Measurements from ENCODE around the gene DNM3.

The DNM3 gene

GRCh38 chr1:172460177-172460576 is 618.9 kb downstream of the DNM3 start:
- Histone ChIP-seq H3K27me3 (ENCODE audit: control insufficient read depth in 1 of 2, insufficient read depth in 2 of 2, low read length in 2 of 2) (no peaks in the 10 kb centered on the region), H3K27ac (ENCODE audit: low read length) (no peak overlapping the region), H3K4me3 (ENCODE audit: low read length in 2 of 2) (no peak overlapping the region), H3K9me3 (ENCODE audit: control insufficient read depth in 2 of 2, low read length in 2 of 2) (no peaks in the 10 kb centered on the region), H3K9ac (ENCODE audit: low read length in 2 of 2) (no peak overlapping the region), H3K36me3 (ENCODE audit: control insufficient read depth in 2 of 2, insufficient read depth in 2 of 2, low read length in 2 of 2) (no peaks in the 10 kb centered on the region), H3K4me1 (ENCODE audit: control insufficient read depth, insufficient read depth, low read length) (no peaks in the 10 kb centered on the region)

DNA sequence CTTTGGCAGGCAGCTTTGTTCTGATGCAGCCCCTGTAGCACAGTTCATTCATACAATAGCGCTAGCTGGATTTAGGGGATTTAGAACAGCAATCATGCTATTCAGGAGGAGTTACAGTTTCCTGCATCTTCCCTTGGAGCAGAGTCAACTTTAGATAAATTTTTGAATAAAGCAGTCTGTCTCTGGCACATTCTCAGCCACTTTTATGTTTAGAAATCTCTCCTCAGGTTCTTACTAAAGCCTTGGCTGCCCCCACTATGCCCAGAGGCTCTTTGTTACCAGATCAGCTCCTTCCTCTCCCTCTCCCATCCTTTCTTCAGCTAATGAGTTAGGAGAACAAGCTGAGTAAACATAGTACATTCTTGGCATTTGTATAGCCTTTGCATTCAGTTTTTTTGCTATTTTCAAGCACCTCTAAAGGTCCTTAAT is 619.6 kb downstream of the DNM3 start:
- no peak overlapping the region for H3K27ac ChIP-seq (ENCODE audit: low read length)

More for the DNA sequence above, 619.6 kb downstream of the DNM3 start:
- Histone ChIP-seq H3K27me3 (ENCODE audit: control insufficient read depth in 1 of 2, insufficient read depth in 2 of 2, low read length in 2 of 2) (no peaks in the 10 kb centered on the region), H3K9me3 (ENCODE audit: control insufficient read depth in 2 of 2, low read length in 2 of 2) (no peaks in the 10 kb centered on the region), H3K4me3 (ENCODE audit: low read length in 2 of 2) (no peak overlapping the region), H3K36me3 (ENCODE audit: control insufficient read depth in 2 of 2, insufficient read depth in 2 of 2, low read length in 2 of 2) (no peaks in the 10 kb centered on the region), H3K9ac (ENCODE audit: low read length in 2 of 2) (no peak overlapping the region), H3K4me1 (ENCODE audit: control insufficient read depth, insufficient read depth, low read length) (no peaks in the 10 kb centered on the region)
